Epithelial cell of esophagus (primary cell): Measurements from ENCODE around the gene IGHMBP2.

Experiments
- DNase-seq: peaks from one replicate; pipeline ENCODE4 v3.0.0; 2010; ENCODE audit warnings: low read depth
- H3K4me3 ChIP-seq: 2 replicates; pipeline ENCODE4 v1.5.1; 2011; ENCODE audit warnings: mild to moderate bottlenecking, low read length, control low read depth
- TF ChIP-seq, protein P1 (sequence below): IDR thresholded peaks from 2 replicates; pipeline ENCODE4 v1.5.1; 2011; ENCODE audit warnings: low read depth, mild to moderate bottlenecking, low read length, control low read depth, inconsistent platforms; ENCODE audit not compliant: insufficient read depth; ENCODE audit errors: missing control alignments

Gene IGHMBP2

GRCh38 chr11:68963779-68964178, 60.1 kb downstream of the IGHMBP2 start:
- DNase-seq = peak; percentile 20
- TF ChIP-seq, protein P1, sequence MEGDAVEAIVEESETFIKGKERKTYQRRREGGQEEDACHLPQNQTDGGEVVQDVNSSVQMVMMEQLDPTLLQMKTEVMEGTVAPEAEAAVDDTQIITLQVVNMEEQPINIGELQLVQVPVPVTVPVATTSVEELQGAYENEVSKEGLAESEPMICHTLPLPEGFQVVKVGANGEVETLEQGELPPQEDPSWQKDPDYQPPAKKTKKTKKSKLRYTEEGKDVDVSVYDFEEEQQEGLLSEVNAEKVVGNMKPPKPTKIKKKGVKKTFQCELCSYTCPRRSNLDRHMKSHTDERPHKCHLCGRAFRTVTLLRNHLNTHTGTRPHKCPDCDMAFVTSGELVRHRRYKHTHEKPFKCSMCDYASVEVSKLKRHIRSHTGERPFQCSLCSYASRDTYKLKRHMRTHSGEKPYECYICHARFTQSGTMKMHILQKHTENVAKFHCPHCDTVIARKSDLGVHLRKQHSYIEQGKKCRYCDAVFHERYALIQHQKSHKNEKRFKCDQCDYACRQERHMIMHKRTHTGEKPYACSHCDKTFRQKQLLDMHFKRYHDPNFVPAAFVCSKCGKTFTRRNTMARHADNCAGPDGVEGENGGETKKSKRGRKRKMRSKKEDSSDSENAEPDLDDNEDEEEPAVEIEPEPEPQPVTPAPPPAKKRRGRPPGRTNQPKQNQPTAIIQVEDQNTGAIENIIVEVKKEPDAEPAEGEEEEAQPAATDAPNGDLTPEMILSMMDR = no peak
- no peak overlapping the region for H3K4me3 ChIP-seq

GRCh38 chr11:68965901-68966853, 62.5 kb downstream of the IGHMBP2 start:
- no peak for DNase-seq
- TF ChIP-seq, protein P1 = no peak
- no peak overlapping the region for H3K4me3 ChIP-seq

DNA sequence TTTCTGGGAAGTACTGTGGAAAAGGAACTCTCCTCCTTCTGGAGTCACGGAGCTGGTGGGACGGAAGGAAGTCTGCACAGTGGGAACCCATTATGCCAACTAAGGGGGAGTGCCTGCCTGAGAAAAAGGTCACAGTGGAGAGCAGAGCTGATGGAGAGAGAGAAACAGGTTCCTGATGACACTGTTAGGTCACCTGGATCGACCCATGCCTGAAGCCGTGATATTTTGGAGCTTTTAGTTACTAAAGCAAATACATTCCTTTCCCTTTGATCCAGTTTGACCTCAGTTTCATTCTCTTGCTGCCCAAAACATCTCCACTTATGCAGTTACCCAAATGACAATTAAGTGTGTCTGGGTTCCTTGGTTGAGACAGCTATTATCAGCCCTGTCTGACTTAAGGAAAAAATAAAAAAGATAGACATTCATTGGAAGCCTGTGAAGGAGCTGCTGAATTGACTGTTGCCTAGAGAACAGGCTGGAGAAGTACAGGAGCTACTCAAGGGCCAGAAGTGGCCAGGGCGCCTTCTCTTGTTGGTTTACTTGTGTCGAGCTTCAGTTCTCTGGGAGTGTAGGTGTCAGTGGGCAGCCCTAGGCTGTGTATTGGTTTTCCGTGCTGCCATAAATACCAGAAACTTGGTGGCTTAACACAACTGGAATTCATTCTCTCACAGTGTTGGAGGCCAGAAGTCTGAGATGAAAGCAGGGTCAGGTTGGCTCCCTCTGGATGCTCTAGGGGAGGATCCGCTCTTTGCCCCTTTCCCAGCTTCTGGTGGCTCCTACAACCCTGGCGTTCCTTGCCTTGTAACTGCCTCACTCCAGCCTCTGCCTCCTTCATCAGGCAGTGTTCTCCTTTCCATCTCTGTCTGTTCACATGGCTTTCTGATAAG, 63.4 kb downstream of the IGHMBP2 start:
- TF ChIP-seq, protein P1 = no peak
- DNase-seq = no peak
- no peak overlapping the region for H3K4me3 ChIP-seq

GRCh38 chr11:68968306-68969250, 64.9 kb downstream of the IGHMBP2 start:
- no peak for DNase-seq
- H3K4me3 ChIP-seq = no peak overlapping the region
- TF ChIP-seq, protein P1 = no peak

GRCh38 chr11:68969386-68969785, 65.7 kb downstream of the IGHMBP2 start:
- H3K4me3 ChIP-seq = no peak overlapping the region
- no peak for DNase-seq
- TF ChIP-seq, protein P1 = no peak
